22Rv1 (cell line): ENCODE data around the gene PHIP.

Experiments used
- ZFX ChIP-seq: fragments of 450-650 bp; IDR thresholded peaks from 2 replicates; pipeline ENCODE4 v1.6.1; 2017; ENCODE audit warnings: antibody characterized with exemption, borderline replicate concordance
- TF ChIP-seq, protein P1 (sequence below): fragments of 450-650 bp; IDR thresholded peaks from 2 replicates; pipeline ENCODE4 v1.5.1; 2017; ENCODE audit warnings: mild to moderate bottlenecking

- TF ChIP-seq, protein P1, sequence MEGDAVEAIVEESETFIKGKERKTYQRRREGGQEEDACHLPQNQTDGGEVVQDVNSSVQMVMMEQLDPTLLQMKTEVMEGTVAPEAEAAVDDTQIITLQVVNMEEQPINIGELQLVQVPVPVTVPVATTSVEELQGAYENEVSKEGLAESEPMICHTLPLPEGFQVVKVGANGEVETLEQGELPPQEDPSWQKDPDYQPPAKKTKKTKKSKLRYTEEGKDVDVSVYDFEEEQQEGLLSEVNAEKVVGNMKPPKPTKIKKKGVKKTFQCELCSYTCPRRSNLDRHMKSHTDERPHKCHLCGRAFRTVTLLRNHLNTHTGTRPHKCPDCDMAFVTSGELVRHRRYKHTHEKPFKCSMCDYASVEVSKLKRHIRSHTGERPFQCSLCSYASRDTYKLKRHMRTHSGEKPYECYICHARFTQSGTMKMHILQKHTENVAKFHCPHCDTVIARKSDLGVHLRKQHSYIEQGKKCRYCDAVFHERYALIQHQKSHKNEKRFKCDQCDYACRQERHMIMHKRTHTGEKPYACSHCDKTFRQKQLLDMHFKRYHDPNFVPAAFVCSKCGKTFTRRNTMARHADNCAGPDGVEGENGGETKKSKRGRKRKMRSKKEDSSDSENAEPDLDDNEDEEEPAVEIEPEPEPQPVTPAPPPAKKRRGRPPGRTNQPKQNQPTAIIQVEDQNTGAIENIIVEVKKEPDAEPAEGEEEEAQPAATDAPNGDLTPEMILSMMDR: no peak
- no peak for TF ChIP-seq ZFX
Observed at GRCh38 chr6:79117752-79118151, 39.7 kb upstream of the PHIP start.
